Transverse colon (tissue), 4 donors: Measurements from ENCODE around the gene LXN. TPM values are rescaled to one million over a fixed set of nuclear protein-coding genes. Genes with fewer than 3 reads are reported as not detected.

Experiments
- DNase-seq: peaks from one replicate; pipeline ENCODE4 v3.0.0-alpha.2; 2019
- H3K27ac ChIP-seq, 4 donors: fragments of 200-600 bp; sonication (generic); 2 replicates each; pipeline ENCODE4 v1.5.1; 2016 to 2018; ENCODE audit warnings: inconsistent platforms in 4 of 4
- H3K27me3 ChIP-seq: fragments of 200-600 bp; sonication (generic); 2 replicates; pipeline ENCODE4 v1.5.1; 2017; ENCODE audit warnings: inconsistent platforms
- H3K36me3 ChIP-seq, 4 donors: fragments of 200-600 bp; sonication (generic); 2 replicates each; pipeline ENCODE4 v1.5.1; 2017 to 2019; ENCODE audit warnings: inconsistent platforms in 4 of 4
- H3K4me1 ChIP-seq, 4 donors: fragments of 200-600 bp; sonication (generic); 2 replicates each; pipeline ENCODE4 v1.5.1; 2017 to 2020; ENCODE audit warnings: inconsistent platforms in 4 of 4
- H3K4me3 ChIP-seq, 4 donors: fragments of 200-600 bp; sonication (generic); 1 replicate in 1 of 4; 2 replicates in 3 of 4; pipeline versions ENCODE4 v1.5.1 to v1.6.1; 2017 to 2019; ENCODE audit warnings: inconsistent platforms in 4 of 4
- H3K9me3 ChIP-seq, 2 donors: fragments of 200-600 bp; sonication (generic); 2 replicates each; pipeline ENCODE4 v1.5.1; 2017 to 2019; ENCODE audit warnings: inconsistent platforms in 2 of 2
- CTCF ChIP-seq, 5 experiments: fragments of 200-600 bp in 3 of 5; fragments of 450-650 bp in 2 of 5; sonication (generic) in 3 of 5; IDR thresholded peaks; 1 replicate in 2 of 5; 2 replicates in 3 of 5; pipeline ENCODE4 v1.5.1; 2016 to 2017; ENCODE audit warnings: antibody characterized with exemption in 5 of 5, inconsistent platforms in 3 of 5, mild to moderate bottlenecking in 2 of 5, moderate library complexity in 1 of 5
- EP300 ChIP-seq: sonication (generic); formaldehyde crosslinking; IDR thresholded peaks from one replicate; pipeline ENCODE4 v1.6.1; 2017; ENCODE audit warnings: antibody characterized with exemption, low read depth
- POLR2A ChIP-seq: fragments of 450-650 bp; IDR thresholded peaks from one replicate; pipeline ENCODE4 v1.6.1; 2016; ENCODE audit warnings: antibody characterized with exemption, mild to moderate bottlenecking, moderate library complexity
- POLR2AphosphoS5 ChIP-seq, 3 donors: sonication (generic); formaldehyde crosslinking; IDR thresholded peaks; one replicate each; pipeline ENCODE4 v1.6.1; 2016; ENCODE audit warnings: antibody characterized with exemption in 3 of 3
- WGBS, 2 donors: methylation state at CpG; one replicate each; pipeline ENCODE4 v1.1.5; 2018; ENCODE audit warnings: low coverage in 1 of 2; 5-methylcytosine and 5-hydroxymethylcytosine counted together
- in situ Hi-C, 4 donors: fragments of 200-750 bp; cut with MboI; loops; one replicate each; pipeline versions ENCODE4 v1.15.0 to v1.15.1; 2017; ENCODE audit warnings: low sequenced_read_pairs in 3 of 4, low pct_ligation_motif_present in 1 of 4, low pct_unique_long_range_greater_than_20kb in 1 of 4
- intact Hi-C: fragments of 100-400 bp; cut with DNase I; formaldehyde crosslinking; loops from one replicate; pipeline ENCODE4 v1.15.1; 2023; ENCODE audit warnings: low total_unique reads
- total RNA-seq, 4 donors: library from RNA; depleted of rRNA; stranded (reverse); fragments of >200 nt; gene quantifications; one replicate each; pipeline ENCODE4 v1.1.0, GENCODE V29; 2016

The LXN gene
- total RNA-seq, 4 donors from 2014 or later, result 22.2 to 55.8 (median 24.4) TPM

GRCh38 chr3:158671821-158672214 is 630 bp downstream of the LXN start:
- Histone ChIP-seq H3K4me3 (peak overlapping the region; percentile 26 to 56 (median 51)), H3K9me3 (no peaks in the 10 kb centered on the region), H3K27ac (peak overlapping the region; percentile 82 to 91 (median 85)), H3K27me3 (no peaks in the 10 kb centered on the region), H3K4me1 (peaks cover 0 to 24% (median 7%) of the 10 kb centered on the region in 4 donors), H3K36me3 (peaks cover 0 to 24% (median 5%) of the 10 kb centered on the region in 4 donors)
- 13 to 44% methylated on average over 1 to 6 of the region's 6 CpGs for WGBS, 2 donors
- TF ChIP-seq EP300 (no peak), CTCF (IDR thresholded peaks at IDR 0.05) (no peak), POLR2A (no peak)
- DNase-seq, result no peak
- in situ Hi-C loops (no loop called here), intact Hi-C loops (no loop called here)

GRCh38 chr3:158668506-158668905 is 3.9 kb downstream of the LXN start:
- no peak for TF ChIP-seq POLR2AphosphoS5 (IDR thresholded peaks at IDR 0.05)
- no peak for TF ChIP-seq CTCF (IDR thresholded peaks at IDR 0.05)
- no peak for TF ChIP-seq POLR2A
- no peak for TF ChIP-seq EP300
- Histone ChIP-seq H3K4me1 (peaks cover 0 to 22% (median 7%) of the 10 kb centered on the region in 4 donors), H3K27me3 (no peaks in the 10 kb centered on the region), H3K4me3 (no peak overlapping the region), H3K36me3 (peaks cover 0 to 38% (median 13%) of the 10 kb centered on the region in 4 donors), H3K9me3 (no peaks in the 10 kb centered on the region), H3K27ac (no peak overlapping the region)
- in situ Hi-C loops (loop anchor here in 1 of 4 donors (10.0 kb wide), 1 partner anchor 126 kb away; no protein-coding TSS in a partner anchor), intact Hi-C loops (no loop called here)
- DNase-seq, result no peak
- WGBS, 2 donors, result 83 to 86% methylated on average over 1 to 2 of the region's 2 CpGs

- intact Hi-C loops (no loop called here), in situ Hi-C loops (loop anchor here in 1 of 4 donors (10.0 kb wide), 1 partner anchor 128 kb away; no protein-coding TSS in a partner anchor)
- DNase-seq, result no peak
- no peak for TF ChIP-seq POLR2AphosphoS5 (IDR thresholded peaks at IDR 0.05)
- no peak for TF ChIP-seq POLR2A
- Histone ChIP-seq H3K9me3 (no peaks in the 10 kb centered on the region), H3K4me3 (no peak overlapping the region), H3K27me3 (no peaks in the 10 kb centered on the region), H3K27ac (no peak overlapping the region), H3K4me1 (peaks cover 0 to 21% (median 6%) of the 10 kb centered on the region in 4 donors), H3K36me3 (peaks cover 0 to 42% (median 19%) of the 10 kb centered on the region in 4 donors)
- 70 to 80% methylated on average over 3 of the region's 3 CpGs for WGBS, 2 donors
Measured at GRCh38 chr3:158666416-158666815, 6.0 kb downstream of the LXN start.

GRCh38 chr3:158663832-158664231 is 8.6 kb downstream of the LXN start:
- in situ Hi-C loops (loop anchor here in 2 of 4 donors (5.0 to 10.0 kb wide), 3 partner anchors 48 to 131 kb away; no protein-coding TSS in a partner anchor), intact Hi-C loops (loop anchor here (5.0 kb wide), 1 partner anchor 123 kb away; no protein-coding TSS in a partner anchor)
- H3K4me1 ChIP-seq, result peaks cover 0 to 18% (median 3%) of the 10 kb centered on the region in 4 donors
- no peak for DNase-seq
- no peaks in the 10 kb centered on the region for H3K9me3 ChIP-seq
- TF ChIP-seq EP300, result no peak
- no peak for TF ChIP-seq CTCF (IDR thresholded peaks at IDR 0.05)
- no peak for TF ChIP-seq POLR2AphosphoS5 (IDR thresholded peaks at IDR 0.05)
- TF ChIP-seq POLR2A, result no peak
- H3K27me3 ChIP-seq, result no peaks in the 10 kb centered on the region
- no peak overlapping the region for H3K4me3 ChIP-seq
- WGBS, 2 donors, result 89 to 94% methylated on average over 1 of the region's 1 CpG
- no peak overlapping the region for H3K27ac ChIP-seq
- H3K36me3 ChIP-seq, result peaks cover 0 to 50% (median 18%) of the 10 kb centered on the region in 4 donors
